K562 (cell line): ENCODE data around the gene PIGL. TPM values are rescaled to one million over a fixed set of nuclear protein-coding genes. Genes with fewer than 3 reads are reported as not detected.

Source experiments
- CBFA2T2 ChIP-seq: fragments of 450-650 bp; conservative IDR thresholded peaks from 2 replicates; pipeline ENCODE4 v1.6.1; 2017; ENCODE audit warnings: mild to moderate bottlenecking
- E2F4 ChIP-seq: sonication (generic); formaldehyde crosslinking; IDR thresholded peaks from 2 replicates; pipeline ENCODE4 v1.8.0; 2022; ENCODE audit warnings: mild to moderate bottlenecking, low read depth, missing genetic modification reagents
- ESRRB ChIP-seq: fragments of 250-450 bp; sonication (Bioruptor Pico); IDR thresholded peaks from 2 replicates; pipeline ENCODE4 v1.5.0; 2020; ENCODE audit warnings: mild to moderate bottlenecking, moderate library complexity, borderline replicate concordance
- FOXJ2 ChIP-seq: fragments of 200-800 bp; sonication (Bioruptor generic); IDR thresholded peaks from 2 replicates; pipeline ENCODE4 v1.6.1; 2016; ENCODE audit warnings: missing genetic modification characterization, missing compliant biosample characterization
- FOXK2 ChIP-seq, 2 experiments: fragments of 450-650 bp; IDR thresholded peaks in 1 of 2; conservative IDR thresholded peaks in 1 of 2; 2 replicates each; pipeline ENCODE4 v1.6.1; 2016; ENCODE audit warnings: low read depth in 2 of 2, mild to moderate bottlenecking in 1 of 2
- HDAC2 ChIP-seq: fragments of 450-650 bp; IDR thresholded peaks from 2 replicates; pipeline ENCODE4 v1.6.1; 2016; ENCODE audit warnings: mild to moderate bottlenecking
- HNRNPH1 ChIP-seq: fragments of 200-400 bp; formaldehyde crosslinking; optimal IDR thresholded peaks from 2 replicates; pipeline ENCODE3; 2017; ENCODE audit warnings: low read depth, mild to moderate bottlenecking, low read length, moderate library complexity
- HSF4 ChIP-seq: fragments of 250-450 bp; sonication (Bioruptor Pico); IDR thresholded peaks from 2 replicates; pipeline ENCODE4 v2.1.2; 2022; ENCODE audit warnings: mild to moderate bottlenecking, moderate library complexity, borderline replicate concordance
- KDM1A ChIP-seq, 2 experiments: fragments of 450-650 bp; IDR thresholded peaks; 2 replicates each; pipeline ENCODE4 v1.6.1; 2016; ENCODE audit warnings: mild to moderate bottlenecking in 2 of 2
- MLX ChIP-seq, 2 experiments: fragments of 450-650 bp in 1 of 2; sonication (generic) in 1 of 2; formaldehyde crosslinking; conservative IDR thresholded peaks; 2 replicates each; pipeline versions ENCODE4 v1.4.0 to v1.8.1; 2020 to 2022; ENCODE audit warnings: mild to moderate bottlenecking in 1 of 2, missing genetic modification reagents in 1 of 2
- NFXL1 ChIP-seq: fragments of 450-650 bp; formaldehyde crosslinking; IDR thresholded peaks from 2 replicates; pipeline ENCODE4 v1.4.0; 2021; ENCODE audit warnings: mild to moderate bottlenecking
- POLR2A ChIP-seq: fragments of 450-650 bp; conservative IDR thresholded peaks from 2 replicates; pipeline ENCODE4 v1.6.1; 2016
- POLR2B ChIP-seq: fragments of 450-650 bp; IDR thresholded peaks from 2 replicates; pipeline ENCODE4 v1.6.1; 2018; ENCODE audit warnings: low read depth; ENCODE audit not compliant: partially characterized antibody
- RAD51 ChIP-seq: fragments of 450-650 bp; IDR thresholded peaks from 2 replicates; pipeline ENCODE4 v1.7.1; 2016; ENCODE audit warnings: low read depth, mild to moderate bottlenecking, borderline replicate concordance
- RBFOX2 ChIP-seq: fragments of 200-400 bp; formaldehyde crosslinking; IDR thresholded peaks from 2 replicates; pipeline ENCODE4 v1.6.1; 2017; ENCODE audit warnings: low read depth, mild to moderate bottlenecking, low read length, moderate library complexity
- RBM25 ChIP-seq: fragments of 200-400 bp; formaldehyde crosslinking; IDR thresholded peaks from 2 replicates; pipeline ENCODE4 v1.6.1; 2018; ENCODE audit warnings: low read length, low read depth, moderate library complexity; ENCODE audit not compliant: severe bottlenecking
- RBM39 ChIP-seq: fragments of 200-400 bp; formaldehyde crosslinking; optimal IDR thresholded peaks from 2 replicates; pipeline ENCODE3; 2018; ENCODE audit warnings: low read depth, low read length
- SAP30 ChIP-seq: fragments of 200-600 bp; sonication (generic); IDR thresholded peaks from 2 replicates; pipeline ENCODE4 v1.6.1; 2012; ENCODE audit warnings: borderline replicate concordance, low read depth, mild to moderate bottlenecking, moderate library complexity, low read length, control low read depth, inconsistent platforms; ENCODE audit not compliant: insufficient read depth, poor library complexity, severe bottlenecking
- STAT5B ChIP-seq: fragments of 250-450 bp; sonication (Bioruptor Pico); IDR thresholded peaks from 2 replicates; pipeline ENCODE4 v1.8.0; 2021; ENCODE audit warnings: mild to moderate bottlenecking, inconsistent platforms
- TAF15 ChIP-seq: fragments of 200-400 bp; formaldehyde crosslinking; IDR thresholded peaks from 2 replicates; pipeline ENCODE4 v1.6.1; 2017; ENCODE audit warnings: mild to moderate bottlenecking, low read depth, low read length, moderate library complexity
- TFAP4 ChIP-seq: sonication (generic); formaldehyde crosslinking; IDR thresholded peaks from 2 replicates; pipeline ENCODE4 v1.8.0; 2022; ENCODE audit warnings: missing genetic modification reagents, mild to moderate bottlenecking, moderate library complexity, borderline replicate concordance
- YY1 ChIP-seq, 3 experiments: IDR thresholded peaks; 2 replicates each; pipeline ENCODE4 v1.6.1; 2011; ENCODE audit warnings: low read length in 2 of 3, mild to moderate bottlenecking in 2 of 3, moderate library complexity in 2 of 3, borderline replicate concordance in 1 of 3, control low read depth in 1 of 3, low read depth in 1 of 3; ENCODE audit not compliant: insufficient read depth in 3 of 3, insufficient replicate concordance in 2 of 3, control insufficient read depth in 1 of 3, insufficient read length in 1 of 3; ENCODE audit errors: extremely low read depth in 1 of 3
- ZBTB26 ChIP-seq: fragments of 450-650 bp; formaldehyde crosslinking; IDR thresholded peaks from 2 replicates; pipeline ENCODE4 v1.4.0; 2022; ENCODE audit warnings: missing genetic modification characterization
- ZNF133 ChIP-seq: fragments of 250-450 bp; sonication (Bioruptor Pico); IDR thresholded peaks from 2 replicates; pipeline ENCODE4 v1.4.0; 2020; ENCODE audit warnings: mild to moderate bottlenecking
- ZNF778 ChIP-seq: fragments of 450-650 bp; formaldehyde crosslinking; IDR thresholded peaks from 2 replicates; pipeline ENCODE4 v1.4.0; 2020; ENCODE audit warnings: mild to moderate bottlenecking, moderate library complexity
- polyA plus RNA-seq, 8 experiments: library from polyadenylated mRNA; depleted of rRNA in 4 of 8; stranded (reverse) in 5 of 8; unstranded in 3 of 8; fragments of >200 nt; fragmentation: Nextera tagmentation in 2 of 8; fragmentation: Illumina TruSeq in 1 of 8; extraction: Ambion mirVana in 2 of 8; extraction: Trizol in 1 of 8; gene quantifications; 2 replicates each; pipeline versions ENCODE4 v1.2.1 to v1.2.3, GENCODE V29; 2011 to 2014; ENCODE audit warnings: inconsistent platforms in 1 of 8, missing spikeins in 1 of 8
- total RNA-seq, 7 experiments: library from RNA; depleted of rRNA in 6 of 7; stranded (reverse); fragments of >200 nt in 6 of 7; fragmentation: Illumina TruSeq in 2 of 7; extraction: Trizol in 2 of 7; gene quantifications; 2 replicates each; pipeline versions ENCODE4 v1.2.1 to v1.2.3, GENCODE V29; 2011 to 2021; ENCODE audit warnings: low replicate concordance in 1 of 7

Gene PIGL
- total and polyA plus RNA-seq, 9 of the 15 experiments (the other 6 are each of a cell fraction or from before 2014, with no cell fraction given) = 19.9 to 55.3 (median 29.6) TPM

- TF ChIP-seq POLR2B (peak; percentile 91), E2F4 (CRISPR knock-in tag) (no peak), NFXL1 (CRISPR knock-in tag) (no peak), RBFOX2 (peak; percentile 92), CBFA2T2 (no peak), TAF15 (no peak), HNRNPH1 (no peak), ZBTB26 (CRISPR knock-in tag) (no peak), HSF4 (CRISPR knock-in tag) (peak; percentile 53; the same call in 1 of the 2 replicates), ZNF133 (CRISPR knock-in tag) (no peak), YY1 (IDR thresholded peaks at IDR 0.05; ENCODE audit: borderline replicate concordance in 1 of 3, control insufficient read depth in 1 of 3, extremely low read depth in 1 of 3, insufficient read depth in 3 of 3, insufficient read length in 1 of 3, insufficient replicate concordance in 2 of 3, low read depth in 1 of 3, low read length in 2 of 3) (peak; percentile 42 to 92 (median 86)), FOXJ2 (tag) (no peak), POLR2A (peak; percentile 95), RBM25 (no peak), HDAC2 (peak; percentile 65; the same call in 1 of the 2 replicates), STAT5B (CRISPR knock-in tag) (no peak), MLX (CRISPR knock-in tag; conservative IDR thresholded peaks at IDR 0.05) (no peak), ESRRB (CRISPR knock-in tag) (no peak), TFAP4 (CRISPR knock-in tag) (peak; percentile 61; the same call in 1 of the 2 replicates), ZNF778 (no peak), FOXK2 (conservative IDR thresholded peaks at IDR 0.05 in 1 of 2, IDR thresholded peaks at IDR 0.05 in 1 of 2; ENCODE audit: low read depth in 2 of 2) (peak; percentile 48 to 60; a peak in 2 of 4 replicates), KDM1A (IDR thresholded peaks at IDR 0.05) (no peak), RAD51 (no peak), RBM39 (peak; percentile 75), SAP30 (no peak)
Observed at GRCh38 chr17:16217002-16217635, at the start of gene PIGL (continued).
